ENCODE measurements around the gene FLYWCH2. TPM values are rescaled to one million over a fixed set of nuclear protein-coding genes. Genes with fewer than 3 reads are reported as not detected.

FLYWCH2 gene
- total RNA-seq, 5 donors from 2014 or later (not counting 1 experiment from before 2014, with no cell fraction given), result 12.1 to 31.4 (median 25.6) TPM

DNA sequence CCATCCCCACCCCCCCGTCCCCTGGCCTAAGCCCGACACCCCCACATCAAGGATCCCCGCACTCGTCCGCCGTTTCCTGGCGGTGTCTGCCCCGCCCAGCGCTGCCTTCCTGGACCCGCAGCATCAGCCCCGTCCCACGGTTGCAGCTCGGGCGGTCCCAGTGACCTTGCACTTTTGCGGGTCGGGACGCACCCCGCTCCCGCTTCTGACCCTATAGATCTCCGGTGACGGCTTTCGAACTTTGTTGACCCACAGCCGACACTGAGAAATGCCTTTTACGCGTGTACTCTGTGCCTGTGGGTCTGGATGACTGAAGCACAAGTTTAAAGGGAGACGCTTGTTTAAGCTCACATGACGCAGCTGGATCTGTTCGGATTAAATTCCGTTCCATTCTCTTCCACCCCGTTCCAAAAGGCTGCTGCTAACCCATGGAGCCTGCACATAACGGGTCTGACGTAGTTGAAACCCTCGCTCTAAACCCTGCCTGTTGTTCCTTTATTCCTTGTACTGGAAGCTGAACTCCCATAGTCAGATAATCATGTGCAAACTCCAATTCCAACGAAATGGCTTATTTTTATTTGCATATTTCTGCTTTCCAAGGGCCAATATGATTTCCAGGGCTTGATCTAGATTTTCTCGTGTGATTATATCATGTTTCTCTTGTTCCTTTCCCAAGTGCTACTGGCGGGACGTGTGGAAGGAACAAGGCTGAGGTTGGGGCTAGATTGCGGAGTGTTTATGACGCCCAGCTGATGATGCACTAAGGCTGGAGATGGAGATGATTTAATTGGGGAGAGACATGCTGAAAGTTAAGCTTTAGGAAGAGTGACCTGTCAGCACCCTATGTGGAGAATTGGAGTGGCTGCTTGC is 29.6 kb downstream of the FLYWCH2 start:
- DNase-seq (peak in 16 of 35 experiments; percentile 3 to 53 (median 18)), ATAC-seq (replicated peaks in 1 of 4) (peak; percentile 24 to 39 (median 34))
- Histone ChIP-seq H3K27me3 (replicated peaks in 1 of 2; ENCODE audit: control insufficient read depth in 2 of 2, extremely low read depth in 1 of 2, insufficient read depth in 2 of 2, low read length in 1 of 2) (peaks cover 0 to 2% of the 10 kb centered on the region in 2 experiments), H3K9me3 (no peaks in the 10 kb centered on the region), H3K4me1 (ENCODE audit: control insufficient read depth in 1 of 2, extremely low read depth in 1 of 2, insufficient read depth in 2 of 2, low read length in 2 of 2) (peaks cover 0 to 22% of the 10 kb centered on the region in 2 experiments), H3K4me3 (ENCODE audit: control insufficient read depth in 1 of 2, extremely low read depth in 1 of 2, low read length in 1 of 2) (peak overlapping the region; percentile 69 to 77), H3K36me3 (ENCODE audit: control insufficient read depth in 2 of 2, extremely low read depth in 1 of 2, insufficient read depth in 1 of 2, low read length in 1 of 2) (peaks cover 10 to 11% of the 10 kb centered on the region in 2 donors), H3K27ac (ENCODE audit: low read length) (peak overlapping the region; percentile 52)
- Mint-ChIP-seq H3K9me3 (no peaks in the 10 kb centered on the region), H3K27me3 (no peaks in the 10 kb centered on the region), H3K36me3 (peaks cover 4% of the 10 kb centered on the region), H3K27ac (peak overlapping the region; percentile 77 to 92), H3K4me1 (peaks cover 17 to 25% (median 20%) of the 10 kb centered on the region in 3 donors), H3K4me3 (peak overlapping the region; percentile 90 to 92 (median 90))
- WGBS (ENCODE audit: insufficient coverage), result 14% methylated on average over 35 of the region's 39 CpGs
- POLR2A ChIA-PET, result interaction anchor here (0.5 to 0.6 kb wide), 2 partner anchors 26 to 1358 kb away, joined by 3 read pairs; no protein-coding TSS in a partner anchor
- CTCF ChIA-PET, result interaction anchor here in 1 of 2 donors (1.5 to 2.8 kb wide), 4 partner anchors 14 to 44 kb away, joined by 5 to 15 read pairs (median 10); partner anchors contain the start of gene FLYWCH2

DNA sequence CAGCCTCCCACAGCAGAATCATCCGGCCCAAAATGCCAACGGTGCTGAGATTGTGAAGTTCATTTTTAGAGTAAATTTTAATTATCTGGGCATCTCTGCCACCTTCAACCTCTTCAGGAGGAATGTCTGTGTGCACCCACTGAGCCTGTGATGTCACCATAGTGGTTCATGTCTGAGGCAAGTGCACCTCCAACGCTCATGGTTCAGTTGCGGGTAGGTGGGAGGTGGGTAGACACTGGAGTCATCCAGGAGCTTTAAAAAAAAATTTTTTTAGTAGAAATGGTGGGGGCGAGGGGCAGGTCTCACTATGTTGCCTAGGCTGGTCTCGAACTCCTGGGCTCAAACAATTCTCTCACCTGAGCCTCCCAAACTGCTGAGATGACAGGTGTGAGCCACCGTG is 30.6 kb downstream of the FLYWCH2 start:
- Mint-ChIP-seq H3K4me1 (peaks cover 17 to 23% (median 20%) of the 10 kb centered on the region in 3 donors), H3K36me3 (peaks cover 5% of the 10 kb centered on the region), H3K27ac (peak overlapping the region in 1 of 2 donors; percentile 77), H3K27me3 (no peaks in the 10 kb centered on the region), H3K4me3 (peak overlapping the region; percentile 90 to 92 (median 90)), H3K9me3 (no peaks in the 10 kb centered on the region)
- H3K9me3 ChIP-seq, result no peaks in the 10 kb centered on the region
- 66% methylated on average over 3 of the region's 7 CpGs for WGBS (ENCODE audit: insufficient coverage)
- ATAC-seq (replicated peaks in 1 of 4) (no peak), DNase-seq (no peak)
- no peaks in the 10 kb centered on the region for H3K27me3 ChIP-seq (replicated peaks in 1 of 2; ENCODE audit: control insufficient read depth in 2 of 2, extremely low read depth in 1 of 2, insufficient read depth in 2 of 2, low read length in 1 of 2)
- peaks cover 10 to 13% of the 10 kb centered on the region in 2 donors for H3K36me3 ChIP-seq (ENCODE audit: control insufficient read depth in 2 of 2, extremely low read depth in 1 of 2, insufficient read depth in 1 of 2, low read length in 1 of 2)
- ChIA-PET POLR2A (interaction anchor here in 1 of 2 donors (0.6 kb wide), 1 partner anchor 1357 kb away, joined by 3 read pairs; no protein-coding TSS in a partner anchor), CTCF (no interaction called here)
- H3K4me3 ChIP-seq (ENCODE audit: control insufficient read depth in 1 of 2, extremely low read depth in 1 of 2, low read length in 1 of 2), result no peak overlapping the region
- H3K27ac ChIP-seq (ENCODE audit: low read length), result no peak overlapping the region
- peaks cover 0 to 22% of the 10 kb centered on the region in 2 experiments for H3K4me1 ChIP-seq (ENCODE audit: control insufficient read depth in 1 of 2, extremely low read depth in 1 of 2, insufficient read depth in 2 of 2, low read length in 2 of 2)

- ChIA-PET POLR2A (no interaction called here), CTCF (no interaction called here)
- H3K27ac Mint-ChIP-seq, result peak overlapping the region; percentile 13 to 52
- H3K4me1 Mint-ChIP-seq, result peaks cover 17 to 23% (median 20%) of the 10 kb centered on the region in 3 donors
- ATAC-seq (replicated peaks in 1 of 4) (no peak), DNase-seq (no peak)
- 88% methylated on average over 12 of the region's 12 CpGs for WGBS (ENCODE audit: insufficient coverage)
- peaks cover 0 to 22% of the 10 kb centered on the region in 2 experiments for H3K4me1 ChIP-seq (ENCODE audit: control insufficient read depth in 1 of 2, extremely low read depth in 1 of 2, insufficient read depth in 2 of 2, low read length in 2 of 2)
- peaks cover 10 to 17% of the 10 kb centered on the region in 2 donors for H3K36me3 ChIP-seq (ENCODE audit: control insufficient read depth in 2 of 2, extremely low read depth in 1 of 2, insufficient read depth in 1 of 2, low read length in 1 of 2)
- H3K27me3 ChIP-seq (replicated peaks in 1 of 2; ENCODE audit: control insufficient read depth in 2 of 2, extremely low read depth in 1 of 2, insufficient read depth in 2 of 2, low read length in 1 of 2), result no peaks in the 10 kb centered on the region
- H3K27me3 Mint-ChIP-seq, result no peaks in the 10 kb centered on the region
- H3K36me3 Mint-ChIP-seq, result peaks cover 5% of the 10 kb centered on the region
- peak overlapping the region in 2 of 3 donors; percentile 10 to 25 for H3K4me3 Mint-ChIP-seq
- no peak overlapping the region for H3K27ac ChIP-seq (ENCODE audit: low read length)
- H3K9me3 Mint-ChIP-seq, result no peaks in the 10 kb centered on the region
- H3K4me3 ChIP-seq (ENCODE audit: control insufficient read depth in 1 of 2, extremely low read depth in 1 of 2, low read length in 1 of 2), result no peak overlapping the region
- H3K9me3 ChIP-seq, result no peaks in the 10 kb centered on the region
Measured at GRCh38 chr16:2914233-2914632, 31.2 kb downstream of the FLYWCH2 start.

DNA sequence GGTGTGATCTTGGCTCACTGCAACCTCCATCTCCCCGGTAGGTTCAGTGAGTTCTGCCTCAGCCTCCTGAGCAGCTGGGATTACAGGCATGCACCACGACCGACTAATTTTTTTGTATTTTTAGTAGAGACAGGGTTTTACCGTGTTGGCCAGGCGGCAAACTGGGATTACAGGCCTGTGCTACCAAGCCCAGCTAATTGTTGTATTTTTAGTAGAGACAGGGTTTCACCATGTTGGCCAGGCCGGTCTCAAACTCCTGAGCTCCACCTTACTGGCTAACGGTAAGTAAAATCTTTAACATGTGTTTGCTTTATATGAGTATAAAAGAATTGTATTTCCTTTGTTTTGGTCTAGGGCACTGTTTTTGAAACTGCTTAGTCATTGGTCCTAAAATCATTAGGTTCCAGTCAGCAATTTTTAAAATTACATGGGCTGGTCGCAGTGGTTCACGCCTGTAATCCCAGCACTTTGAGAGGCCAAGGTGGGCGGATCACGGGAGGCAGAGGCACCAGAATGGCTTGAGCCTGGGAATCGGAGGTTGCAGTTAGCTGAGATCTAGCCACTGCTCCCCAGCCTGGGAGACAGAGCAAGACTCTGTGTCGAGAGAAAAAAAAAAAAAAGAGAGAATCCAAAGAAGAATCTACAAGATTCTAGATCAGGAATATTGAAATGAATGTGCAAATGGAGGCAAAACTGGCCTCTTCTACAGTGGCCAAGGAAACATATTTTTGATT is 32.3 kb downstream of the FLYWCH2 start:
- Histone ChIP-seq H3K9me3 (no peaks in the 10 kb centered on the region), H3K27ac (ENCODE audit: low read length) (no peak overlapping the region), H3K36me3 (ENCODE audit: control insufficient read depth in 2 of 2, extremely low read depth in 1 of 2, insufficient read depth in 1 of 2, low read length in 1 of 2) (peaks cover 10 to 17% of the 10 kb centered on the region in 2 donors), H3K27me3 (replicated peaks in 1 of 2; ENCODE audit: control insufficient read depth in 2 of 2, extremely low read depth in 1 of 2, insufficient read depth in 2 of 2, low read length in 1 of 2) (no peaks in the 10 kb centered on the region), H3K4me3 (ENCODE audit: control insufficient read depth in 1 of 2, extremely low read depth in 1 of 2, low read length in 1 of 2) (no peak overlapping the region), H3K4me1 (ENCODE audit: control insufficient read depth in 1 of 2, extremely low read depth in 1 of 2, insufficient read depth in 2 of 2, low read length in 2 of 2) (peaks cover 0 to 24% of the 10 kb centered on the region in 2 experiments)
- 78% methylated on average over 8 of the region's 13 CpGs for WGBS (ENCODE audit: insufficient coverage)
- Mint-ChIP-seq H3K36me3 (peaks cover 10% of the 10 kb centered on the region), H3K9me3 (no peaks in the 10 kb centered on the region), H3K4me3 (no peak overlapping the region), H3K27me3 (no peaks in the 10 kb centered on the region), H3K27ac (peak overlapping the region; percentile 39 to 59), H3K4me1 (peaks cover 23 to 28% (median 25%) of the 10 kb centered on the region in 3 donors)
- ChIA-PET POLR2A (no interaction called here), CTCF (interaction anchor here in 1 of 2 donors (1.5 kb wide), 1 partner anchor 12 kb away, joined by 4 read pairs; no protein-coding TSS in a partner anchor)
- no peak for ATAC-seq (replicated peaks in 1 of 4)
- DNase-seq, result no peak

GRCh38 chr16:2919511-2920255 is 36.7 kb downstream of the FLYWCH2 start:
- H3K9me3 Mint-ChIP-seq, result no peaks in the 10 kb centered on the region
- H3K27me3 Mint-ChIP-seq, result no peaks in the 10 kb centered on the region
- peak overlapping the region in 1 of 2 donors; percentile 65 for H3K27ac Mint-ChIP-seq
- DNase-seq (peak in 31 of 35 experiments; percentile 6 to 86 (median 49)), ATAC-seq (replicated peaks in 1 of 4) (peak; percentile 53 to 80 (median 64))
- 4% methylated on average over 4 of the region's 13 CpGs for WGBS (ENCODE audit: insufficient coverage)
- POLR2A ChIA-PET, result no interaction called here
- H3K4me1 Mint-ChIP-seq, result peaks cover 5 to 13% (median 7%) of the 10 kb centered on the region in 3 donors
- H3K4me3 Mint-ChIP-seq, result no peak overlapping the region
- peaks cover 19% of the 10 kb centered on the region for H3K36me3 Mint-ChIP-seq
- CTCF ChIA-PET, result interaction anchor here in 1 of 2 donors (0.6 to 1.2 kb wide), 2 partner anchors 45 to 104 kb away, joined by 4 to 5 read pairs; no protein-coding TSS in a partner anchor
- Histone ChIP-seq H3K4me3 (ENCODE audit: control insufficient read depth in 1 of 2, extremely low read depth in 1 of 2, low read length in 1 of 2) (no peak overlapping the region), H3K9me3 (no peaks in the 10 kb centered on the region), H3K4me1 (ENCODE audit: control insufficient read depth in 1 of 2, extremely low read depth in 1 of 2, insufficient read depth in 2 of 2, low read length in 2 of 2) (peaks cover 0 to 3% of the 10 kb centered on the region in 2 experiments), H3K27me3 (replicated peaks in 1 of 2; ENCODE audit: control insufficient read depth in 2 of 2, extremely low read depth in 1 of 2, insufficient read depth in 2 of 2, low read length in 1 of 2) (no peaks in the 10 kb centered on the region), H3K27ac (ENCODE audit: low read length) (no peak overlapping the region), H3K36me3 (ENCODE audit: control insufficient read depth in 2 of 2, extremely low read depth in 1 of 2, insufficient read depth in 1 of 2, low read length in 1 of 2) (peaks cover 15 to 21% of the 10 kb centered on the region in 2 donors)

All from T-cell (primary cell).